ENCODE data around the gene PIGN.
"Not testable (repeated sequence)": the region's sequence is repeated elsewhere in the genome, so short reads cannot be mapped to it uniquely, and the experiment has no call there.

PIGN gene

GRCh38 chr18:62048279-62048678 lies 138.6 kb downstream of the PIGN start:
- no peak for FAIRE-seq

DNA sequence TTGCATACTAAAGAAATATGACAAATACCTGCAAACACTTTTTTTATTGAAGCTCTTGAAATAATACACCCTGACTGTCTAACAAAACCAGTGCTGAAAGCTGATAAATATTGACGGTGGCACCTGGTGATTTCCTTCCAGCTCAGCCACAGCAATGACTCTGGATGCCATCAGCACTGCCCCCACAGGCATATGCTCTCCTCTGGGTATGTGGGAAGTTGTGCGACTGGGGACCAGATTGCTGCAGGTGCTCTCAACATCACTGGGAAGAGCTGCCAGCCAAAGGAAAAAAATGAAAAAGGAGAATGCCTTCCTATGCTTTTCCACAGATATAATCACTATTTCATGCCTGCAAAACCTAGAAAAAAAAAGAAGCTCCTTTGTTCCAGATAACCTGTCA lies 141.5 kb downstream of the PIGN start:
- no peak for FAIRE-seq

- FAIRE-seq, result no peak
These were observed 142.3 kb downstream of the PIGN start for GRCh38 chr18:62044490-62045000.

GRCh38 chr18:62037989-62038778 lies 148.7 kb downstream of the PIGN start:
- FAIRE-seq, result no peak

- no peak for FAIRE-seq
These were observed 149.7 kb downstream of the PIGN start for GRCh38 chr18:62037012-62037742.

GRCh38 chr18:62034286-62034685 lies 152.6 kb downstream of the PIGN start:
- FAIRE-seq, result not testable (repeated sequence)

DNA sequence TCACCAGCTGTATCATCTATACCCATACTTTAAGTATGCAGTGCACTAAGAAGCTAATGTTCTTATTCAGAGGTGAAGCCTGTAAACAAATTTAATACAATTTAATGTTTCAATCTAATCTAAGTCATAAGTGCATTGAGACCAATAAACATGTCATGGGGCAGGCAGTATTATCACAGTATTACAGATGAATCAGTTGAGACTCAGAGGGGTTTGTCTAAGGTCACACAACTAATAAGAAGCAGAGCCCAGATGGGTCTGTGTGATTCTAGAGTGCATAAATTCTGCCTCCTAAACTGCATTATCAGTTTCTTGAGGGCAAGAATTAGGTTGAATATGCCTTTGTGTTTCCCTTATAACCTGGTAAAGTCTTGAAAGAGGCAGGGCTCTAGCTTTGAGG lies 153.1 kb downstream of the PIGN start:
- no peak for FAIRE-seq

GRCh38 chr18:62033207-62033606 lies 153.6 kb downstream of the PIGN start:
- FAIRE-seq, result no peak

DNA sequence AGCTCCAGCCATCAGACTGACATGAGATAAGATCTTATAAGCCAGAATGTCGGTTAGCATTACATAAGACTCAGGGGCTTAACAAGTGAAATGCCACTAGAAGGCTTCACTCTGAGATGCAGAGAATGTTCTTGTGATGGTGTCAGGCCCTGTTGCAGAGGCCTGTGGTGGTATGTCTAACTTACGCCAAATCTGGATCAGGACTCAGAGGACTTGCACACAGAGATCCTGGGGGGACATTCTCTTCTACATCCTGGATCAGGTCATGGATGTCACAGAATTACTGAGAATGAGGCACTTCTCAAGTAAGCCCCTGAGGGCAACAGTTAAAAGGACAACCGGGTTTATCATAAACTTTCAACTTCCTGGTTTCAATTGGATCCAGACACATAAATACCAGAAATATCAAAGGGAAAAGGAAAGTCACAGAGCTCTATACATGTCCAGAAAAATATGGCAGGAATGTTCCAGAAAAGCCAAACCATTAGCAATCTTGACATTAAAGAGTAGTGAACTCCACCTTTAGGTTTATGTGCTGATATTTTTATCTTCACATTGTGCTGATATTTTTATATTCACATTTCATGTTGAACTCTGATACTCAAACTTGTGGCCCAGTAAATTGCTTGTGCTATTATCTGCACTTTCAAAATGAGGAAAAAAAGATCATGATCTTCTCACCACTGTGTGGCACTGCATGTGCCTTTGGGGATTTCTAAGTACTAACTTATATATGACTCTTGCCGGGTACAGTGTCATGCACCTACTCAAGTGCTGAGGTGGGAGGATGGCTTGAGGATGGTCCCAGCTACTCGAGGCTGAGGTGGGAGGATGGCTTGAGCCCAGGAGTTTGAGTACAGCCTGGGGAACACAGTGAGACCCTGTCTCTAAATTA lies 156.5 kb downstream of the PIGN start:
- FAIRE-seq, result no peak

DNA sequence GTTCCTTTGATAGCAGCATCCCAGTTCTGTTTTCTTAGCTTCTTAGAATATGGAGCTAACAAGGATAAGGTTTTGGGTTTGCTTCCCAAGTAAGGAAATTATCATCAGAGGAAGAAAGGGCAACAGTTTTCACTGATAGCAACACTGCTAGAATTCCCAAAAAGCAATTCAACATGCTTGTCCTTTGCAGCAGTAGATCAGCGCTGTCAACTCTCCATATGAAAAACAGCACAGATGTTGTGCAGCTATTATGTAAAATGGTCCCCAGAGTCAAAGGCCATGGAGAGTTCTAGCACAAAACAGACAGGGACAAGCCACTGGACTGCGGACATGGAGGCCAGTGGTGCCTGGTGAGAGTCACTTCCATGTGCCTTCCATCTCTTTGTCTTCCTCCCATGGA lies 158.1 kb downstream of the PIGN start:
- no peak for FAIRE-seq

DNA sequence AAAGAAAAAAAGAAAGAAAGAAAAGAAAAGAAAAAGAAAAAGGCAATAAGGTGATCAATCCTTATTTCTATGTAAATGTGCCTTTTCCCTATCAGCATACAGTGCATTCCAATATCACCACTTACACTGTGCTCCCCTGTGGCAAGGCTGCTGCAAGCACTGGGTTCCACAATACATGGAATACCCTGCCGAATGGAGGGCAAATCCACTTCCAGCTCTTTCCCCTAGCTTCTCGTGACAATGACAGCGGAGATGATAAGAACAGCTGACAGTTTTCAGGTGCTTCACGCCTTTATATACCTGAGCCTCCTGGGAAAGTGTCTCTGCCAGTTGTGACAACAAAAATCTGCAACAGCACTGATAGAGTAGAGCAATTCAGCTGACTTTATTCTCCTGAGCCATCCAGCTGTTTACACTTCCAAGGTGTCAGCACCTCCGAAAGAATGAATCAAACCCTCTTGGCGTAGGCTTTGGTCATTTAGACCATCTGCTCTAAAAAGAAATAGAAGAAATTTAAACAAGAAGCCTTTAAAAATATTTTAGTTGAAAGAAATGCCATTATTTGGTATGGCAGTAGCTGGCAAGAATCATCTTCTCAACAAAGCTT lies 158.8 kb downstream of the PIGN start:
- no peak for FAIRE-seq

DNA sequence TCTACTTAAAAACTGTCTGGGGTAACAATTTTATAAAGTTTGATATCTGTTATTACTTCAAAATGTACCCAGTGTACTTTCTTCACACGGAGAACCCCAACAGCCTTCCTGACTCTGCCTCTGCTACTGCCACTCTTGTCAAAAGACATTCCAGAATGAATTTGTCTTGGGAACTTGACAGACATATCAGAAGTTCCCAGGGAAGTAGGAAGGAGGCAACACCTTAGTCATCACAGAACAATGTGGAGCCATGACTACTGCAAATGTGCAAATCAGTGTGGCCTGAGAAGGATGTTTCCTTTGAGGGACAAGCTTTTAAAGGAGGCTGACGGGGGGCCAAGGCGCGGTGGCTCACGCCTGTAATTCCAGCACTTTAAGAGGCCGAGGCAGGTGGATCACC lies 160.3 kb downstream of the PIGN start:
- FAIRE-seq, result no peak

GRCh38 chr18:62024983-62025382 lies 161.9 kb downstream of the PIGN start:
- FAIRE-seq, result no peak

DNA sequence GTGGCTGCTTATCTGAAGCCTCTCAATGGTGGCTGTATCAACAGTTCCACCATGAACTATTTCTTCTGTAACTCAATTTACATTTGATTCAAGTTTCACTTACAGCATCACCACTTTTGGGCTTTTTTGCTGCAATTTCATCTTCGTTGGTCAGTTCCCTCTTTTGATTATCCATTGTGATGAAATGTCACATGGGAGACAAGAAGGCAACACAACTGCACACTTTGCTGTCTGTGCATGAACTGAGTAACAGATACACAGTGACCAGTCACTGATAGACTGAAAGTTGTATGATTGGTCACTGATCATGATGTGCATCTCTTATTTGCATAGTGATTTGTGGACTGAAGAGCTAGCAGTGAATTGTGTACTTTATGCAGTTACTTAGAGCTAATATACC lies 163.3 kb downstream of the PIGN start:
- FAIRE-seq, result no peak

DNA sequence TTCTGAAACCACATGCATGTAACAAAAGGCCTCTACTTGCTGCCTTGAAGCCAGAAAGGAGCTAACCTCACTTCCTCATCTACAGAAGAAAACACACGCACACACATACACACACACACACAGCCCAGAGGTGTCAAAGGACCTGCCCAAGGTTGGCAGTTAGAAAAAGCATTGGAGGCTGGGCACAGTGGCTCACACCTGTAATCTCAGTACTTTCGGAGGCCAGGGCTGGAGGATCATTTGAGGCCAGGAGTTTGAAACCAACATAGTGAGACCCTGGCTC lies 168.2 kb downstream of the PIGN start:
- FAIRE-seq, result no peak

DNA sequence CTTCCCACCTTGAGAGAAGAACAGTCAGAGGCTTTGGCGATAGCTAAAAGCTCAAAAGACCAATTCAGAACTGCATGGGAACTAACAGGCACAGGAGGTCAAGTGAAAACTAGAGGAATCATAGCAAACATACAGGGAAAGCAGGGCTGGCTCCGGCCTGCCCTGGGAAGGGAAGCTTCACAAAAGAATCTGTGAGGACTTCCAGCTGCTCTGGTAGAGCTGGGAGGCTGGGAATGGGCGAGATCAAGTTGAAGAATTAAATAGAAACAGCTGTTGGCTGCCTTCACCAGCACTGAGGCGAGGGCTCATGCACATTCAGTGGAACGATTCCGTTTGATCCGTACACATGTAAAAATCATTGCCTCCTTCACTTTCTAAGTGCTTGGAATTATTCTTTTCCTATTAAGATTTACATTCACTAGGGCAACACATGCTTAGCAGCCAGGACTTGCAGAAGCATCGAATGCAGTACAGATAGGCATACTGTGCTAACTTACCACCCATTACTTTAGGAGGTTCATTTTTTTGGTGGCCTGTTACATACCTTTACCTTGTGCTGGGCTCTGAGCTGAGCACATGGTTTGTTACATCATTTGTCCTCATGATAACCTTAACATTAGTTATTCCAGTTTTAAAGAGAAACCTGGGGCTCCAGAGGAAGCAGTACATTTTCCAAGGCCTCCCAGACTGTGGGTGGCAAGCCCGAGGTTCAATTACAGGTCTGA lies 168.7 kb downstream of the PIGN start:
- FAIRE-seq, result no peak

DNA sequence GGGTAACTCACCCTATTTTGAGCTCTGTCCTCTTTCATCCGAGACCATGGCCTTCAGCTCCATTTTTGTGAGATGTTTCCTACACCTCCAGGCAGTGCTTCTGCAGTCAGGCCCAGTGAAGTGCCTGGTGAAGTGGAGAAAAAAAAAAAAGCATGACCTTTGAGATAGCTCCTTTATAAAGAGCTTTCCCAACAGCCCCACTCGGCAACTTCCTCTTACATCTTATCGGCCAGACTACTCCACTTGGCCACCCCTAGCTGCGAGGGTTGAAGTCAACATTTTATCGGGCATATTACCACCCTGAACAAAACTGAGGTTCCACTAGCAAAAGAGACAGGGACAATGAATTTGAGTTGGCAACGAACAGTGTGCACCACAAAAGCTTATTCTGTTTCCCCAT lies 169.2 kb downstream of the PIGN start:
- no peak for FAIRE-seq

DNA sequence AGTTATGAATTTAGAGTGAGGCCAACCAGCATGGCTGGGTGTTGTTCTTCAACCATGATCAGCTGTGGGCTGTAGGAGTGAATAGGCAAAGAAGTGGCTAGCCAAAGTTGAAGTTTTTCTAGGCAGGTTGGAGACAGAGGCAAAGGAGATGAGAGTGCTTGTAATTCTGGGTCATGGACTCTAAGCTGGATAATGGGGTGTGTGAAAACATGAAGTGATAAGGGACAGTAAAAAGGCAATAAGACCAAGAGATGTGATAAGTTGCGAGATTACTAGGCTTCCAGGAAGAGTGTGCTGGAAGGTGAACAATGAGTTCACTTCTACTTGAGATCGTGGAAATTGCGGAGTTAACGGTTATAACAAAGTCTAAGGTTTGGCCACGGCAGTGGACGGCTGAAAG lies 175.4 kb downstream of the PIGN start:
- FAIRE-seq, result no peak

DNA sequence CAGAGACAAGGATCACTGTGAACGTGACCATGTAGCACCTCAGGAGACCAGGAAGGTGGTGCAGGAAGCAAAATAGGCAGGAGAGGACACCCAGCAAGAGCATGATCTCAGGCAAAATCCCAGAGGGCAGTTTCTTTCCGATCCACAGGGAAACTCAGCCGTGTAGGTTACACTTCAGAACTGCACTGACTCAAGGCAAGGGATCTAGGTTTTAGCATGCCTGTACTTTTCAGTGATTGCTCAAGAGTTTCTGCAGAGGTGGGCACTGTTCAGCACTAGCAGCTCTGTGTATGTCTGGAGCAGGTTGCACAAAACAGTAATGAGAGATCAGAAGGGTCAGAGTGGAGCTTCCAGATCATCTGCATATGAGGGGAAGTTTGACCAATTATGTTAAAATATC lies 177.3 kb downstream of the PIGN start:
- no peak for FAIRE-seq

- no peak for FAIRE-seq
These were observed 185.5 kb downstream of the PIGN start for GRCh38 chr18:62001396-62001795.

GRCh38 chr18:61998957-61999356 lies 187.9 kb downstream of the PIGN start:
- no peak for FAIRE-seq

GRCh38 chr18:61998335-61998734 lies 188.5 kb downstream of the PIGN start:
- FAIRE-seq, result no peak

All from colon (tissue), 2 donors.